GM12878 (cell line): Measurements from ENCODE around the gene UNC5CL. TPM values are rescaled to one million over a fixed set of nuclear protein-coding genes. Genes with fewer than 3 reads are reported as not detected.

Source experiments
- ATAC-seq: fragments of 200-7000 bp; cut with Tn5 transposase; 3 replicates; pipeline ENCODE4 v1.9.1; 2020; ENCODE audit warnings: mild to moderate bottlenecking, moderate library complexity
- BruUV-seq: library from RNA; stranded (reverse); fragments of 400-500 nt; replicated peaks from 2 replicates; lab custom pipeline; 2021; lab: Mats Ljungman, UMichigan
- CTCF ChIA-PET: fragments of 300-600 bp; sonication (Branson Sonifier 250); formaldehyde crosslinking; extraction: SDS; loops from one replicate; lab custom pipeline; 2021; ENCODE audit warnings: inconsistent platforms; lab: Yijun Ruan, JAX
- POLR2A ChIA-PET: fragments of 350-600 bp; formaldehyde crosslinking; extraction: SDS; loops from one replicate; lab custom pipeline; 2021; ENCODE audit warnings: inconsistent platforms; lab: Charles Lee
- RAD21 ChIA-PET: fragments of 300-600 bp; sonication (Branson Sonifier 250); formaldehyde crosslinking; loops from one replicate; lab custom pipeline; 2023; ENCODE audit warnings: antibody characterized with exemption; ENCODE audit not compliant: unreplicated experiment; lab: Charles Lee
- SMC1A ChIA-PET: fragments of 300-600 bp; sonication (Branson Sonifier 250); formaldehyde crosslinking; loops from one replicate; lab custom pipeline; 2023; ENCODE audit not compliant: unreplicated experiment, uncharacterized antibody; lab: Charles Lee
- DNase-seq: peaks from one replicate; pipeline ENCODE4 v3.0.0-alpha.2; 2011; ENCODE audit warnings: low read depth, low spot score
- FAIRE-seq: peaks from 3 replicates; lab custom pipeline; 2011; peaks lifted over from hg19 to GRCh38; lab: Jason Lieb, UNC
- H2AFZ ChIP-seq: 2 replicates; pipeline ENCODE4 v1.6.0; 2011; ENCODE audit warnings: low read depth, low read length, control low read depth; ENCODE audit not compliant: control insufficient read depth
- H3K27ac ChIP-seq: 2 replicates; pipeline ENCODE4 v1.5.1; 2011; ENCODE audit warnings: control low read depth; ENCODE audit not compliant: control insufficient read depth, insufficient read depth
- H3K27me3 ChIP-seq, 2 experiments: replicated peaks in 1 of 2; 2 replicates each; pipeline versions ENCODE4 v1.6.0 to v1.6.1; 2011; ENCODE audit warnings: low read length in 1 of 2; ENCODE audit not compliant: control insufficient read depth in 2 of 2, insufficient read depth in 2 of 2
- H3K36me3 ChIP-seq, 2 experiments: 2 replicates each; pipeline ENCODE4 v1.5.1; 2011; ENCODE audit warnings: low read length in 1 of 2; ENCODE audit not compliant: control insufficient read depth in 2 of 2, insufficient read depth in 2 of 2
- H3K4me1 ChIP-seq: 2 replicates; pipeline ENCODE4 v1.6.1; 2011; ENCODE audit warnings: mild to moderate bottlenecking, low read length, moderate library complexity, mixed read lengths; ENCODE audit not compliant: control insufficient read depth, insufficient read depth
- H3K4me2 ChIP-seq: 2 replicates; pipeline ENCODE4 v1.6.0; 2011; ENCODE audit warnings: control low read depth; ENCODE audit not compliant: control insufficient read depth, insufficient read depth
- H3K4me3 ChIP-seq: fragments of 200-600 bp; sonication (generic); 2 replicates; pipeline ENCODE4 v1.5.1; 2016
- H3K79me2 ChIP-seq: 2 replicates; pipeline ENCODE4 v1.6.0; 2011; ENCODE audit warnings: low read length; ENCODE audit not compliant: control insufficient read depth, insufficient read depth
- H3K9ac ChIP-seq: 2 replicates; pipeline ENCODE4 v1.8.0; 2011; ENCODE audit warnings: low read length, control low read depth, mixed read lengths; ENCODE audit not compliant: control insufficient read depth, insufficient read depth
- H3K9me3 ChIP-seq: replicated peaks from 3 replicates; pipeline ENCODE4 v1.5.1; 2011; ENCODE audit warnings: mild to moderate bottlenecking, low read length; ENCODE audit not compliant: control insufficient read depth, insufficient read depth
- H4K20me1 ChIP-seq: 2 replicates; pipeline ENCODE4 v1.6.0; 2011; ENCODE audit not compliant: control insufficient read depth, insufficient read depth
- CEBPB ChIP-seq, 2 experiments: fragments of 150-350 bp in 1 of 2; IDR thresholded peaks; 2 replicates each; pipeline ENCODE4 v1.6.1; 2012 to 2014; ENCODE audit warnings: low read depth in 2 of 2, low read length in 2 of 2, borderline replicate concordance in 1 of 2, inconsistent platforms in 1 of 2
- CHD2 ChIP-seq: IDR thresholded peaks from 2 replicates; pipeline ENCODE4 v1.6.1; 2011; ENCODE audit warnings: low read depth, low read length, improper control_type of control experiment, borderline replicate concordance
- EP300 ChIP-seq, 2 experiments: fragments of 150-350 bp in 1 of 2; IDR thresholded peaks; 2 replicates each; pipeline ENCODE4 v1.6.1; 2011 to 2012; ENCODE audit warnings: low read depth in 2 of 2, low read length in 2 of 2, borderline replicate concordance in 1 of 2, improper control_type of control experiment in 1 of 2, inconsistent platforms in 1 of 2; ENCODE audit not compliant: control insufficient read depth in 1 of 2
- HCFC1 ChIP-seq: fragments of 150-350 bp; IDR thresholded peaks from 2 replicates; pipeline ENCODE4 v1.6.1; 2014; ENCODE audit warnings: low read length
- LARP7 ChIP-seq: fragments of 450-650 bp; IDR thresholded peaks from 2 replicates; pipeline ENCODE4 v1.6.1; 2017; ENCODE audit warnings: mild to moderate bottlenecking
- NBN ChIP-seq: fragments of 450-650 bp; IDR thresholded peaks from 2 replicates; pipeline ENCODE4 v1.6.1; 2016
- POLR2A ChIP-seq: IDR thresholded peaks from 2 replicates; pipeline ENCODE4 v1.6.1; 2011; ENCODE audit warnings: low read depth, mild to moderate bottlenecking, low read length
- RAD21 ChIP-seq: IDR thresholded peaks from 2 replicates; pipeline ENCODE4 v1.6.1; 2011; ENCODE audit warnings: mild to moderate bottlenecking, low read depth, low read length, moderate library complexity; ENCODE audit not compliant: insufficient read depth
- SMC3 ChIP-seq: IDR thresholded peaks from 2 replicates; pipeline ENCODE4 v1.6.1; 2011; ENCODE audit warnings: low read length, improper control_type of control experiment, borderline replicate concordance
- ZBED1 ChIP-seq: IDR thresholded peaks from 2 replicates; pipeline ENCODE4 v1.6.1; 2016; ENCODE audit warnings: borderline replicate concordance
- WGBS: methylation state at CpG from one replicate; pipeline ENCODE4 v1.1.6; 2016; ENCODE audit warnings: low lambda C conversion rate; ENCODE audit not compliant: insufficient replicate concordance, insufficient coverage; ENCODE audit errors: missing lambda C conversion rate; 5-methylcytosine and 5-hydroxymethylcytosine counted together
- in situ Hi-C: fragments of 300-500 bp; cut with MboI; formaldehyde crosslinking; loops from 9 replicates; pipeline ENCODE4 v1.14.3; 2018; ENCODE audit warnings: mixed read lengths
- intact Hi-C: fragments of 100-400 bp; cut with micrococcal nuclease; formaldehyde crosslinking; loops from one replicate; pipeline ENCODE4 v1.14.2; 2022; ENCODE audit not compliant: unreplicated experiment
- polyA plus RNA-seq, 11 experiments: library from polyadenylated mRNA; depleted of rRNA in 4 of 11; unstranded in 6 of 11; stranded (reverse) in 5 of 11; fragments of >200 nt; fragmentation: Nextera tagmentation in 4 of 11; fragmentation: Illumina TruSeq in 1 of 11; extraction: Ambion mirVana in 4 of 11; extraction: Trizol in 1 of 11; gene quantifications; 1 replicate in 1 of 11; 2 replicates in 10 of 11; pipeline versions ENCODE4 v1.2.1 to v1.2.3, GENCODE V29; 2011 to 2016; ENCODE audit warnings: inconsistent platforms in 2 of 11, missing spikeins in 2 of 11, low read depth in 1 of 11
- total RNA-seq, 4 experiments: library from RNA; depleted of rRNA in 3 of 4; stranded (reverse); fragments of >200 nt in 3 of 4; fragmentation: Illumina TruSeq in 1 of 4; extraction: Trizol in 1 of 4; gene quantifications; 2 replicates each; pipeline versions ENCODE4 v1.2.1 to v1.2.3, GENCODE V29; 2013 to 2021
- TF ChIP-seq, protein P1 (sequence below): fragments of 450-650 bp; formaldehyde crosslinking; IDR thresholded peaks from 2 replicates; pipeline ENCODE4 v1.5.0; 2022; ENCODE audit warnings: mild to moderate bottlenecking, missing genetic modification characterization
- TF ChIP-seq, protein P2 (sequence below): fragments of 450-650 bp; IDR thresholded peaks from 2 replicates; pipeline ENCODE4 v1.6.1; 2017; ENCODE audit warnings: antibody characterized with exemption, mild to moderate bottlenecking, moderate library complexity

UNC5CL gene
- total and polyA plus RNA-seq, 10 of the 15 experiments (the other 5 are each of a cell fraction or from before 2014, with no cell fraction given), result 0.11 to 1.2 (median 0.46) TPM; not detected in 1

DNA sequence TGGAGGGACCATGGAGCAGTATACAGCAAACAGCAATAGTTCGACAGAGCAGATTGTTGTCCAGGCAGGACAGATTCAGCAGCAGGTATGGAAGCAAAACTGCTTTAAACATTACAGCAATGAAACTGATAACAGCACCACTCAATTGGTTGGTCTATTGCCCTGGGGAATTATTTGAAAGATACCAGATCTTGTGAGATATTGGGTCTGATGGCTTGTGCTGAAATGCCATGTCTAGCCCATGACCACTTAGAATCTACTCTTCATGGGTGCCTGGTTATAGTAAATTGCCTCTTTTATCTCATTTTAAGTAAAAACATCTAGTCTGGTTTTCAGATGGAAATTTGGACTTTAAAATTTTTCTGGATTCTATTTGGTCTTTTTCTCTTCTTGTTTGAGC lies 40.1 kb upstream of the UNC5CL start:
- H3K9ac ChIP-seq, result no peak overlapping the region
- SMC1A ChIA-PET, result interaction anchor here (0.8 to 1.3 kb wide), 4 partner anchors 9 to 807 kb away, joined by 3 to 4 read pairs (median 3); no protein-coding TSS in a partner anchor
- ATAC-seq (no peak), FAIRE-seq (no peak), DNase-seq (no peak)
- H3K4me3 ChIP-seq, result no peak overlapping the region
- H3K36me3 ChIP-seq, result peaks cover 4 to 15% of the 10 kb centered on the region in 2 experiments; a peak in 3 of 4 replicates
- POLR2A ChIA-PET, result no interaction called here
- RAD21 ChIA-PET, result no interaction called here
- TF ChIP-seq POLR2A (no peak), SMC3 (no peak), EP300 (IDR thresholded peaks at IDR 0.05; ENCODE audit: borderline replicate concordance in 1 of 2, control insufficient read depth in 1 of 2, low read depth in 2 of 2, low read length in 2 of 2) (no peak), LARP7 (no peak), RAD21 (no peak), CEBPB (IDR thresholded peaks at IDR 0.05; ENCODE audit: borderline replicate concordance in 1 of 2, low read depth in 2 of 2, low read length in 2 of 2) (no peak), ZBED1 (no peak), NBN (no peak), HCFC1 (no peak), CHD2 (no peak)
- TF ChIP-seq, protein P1, sequence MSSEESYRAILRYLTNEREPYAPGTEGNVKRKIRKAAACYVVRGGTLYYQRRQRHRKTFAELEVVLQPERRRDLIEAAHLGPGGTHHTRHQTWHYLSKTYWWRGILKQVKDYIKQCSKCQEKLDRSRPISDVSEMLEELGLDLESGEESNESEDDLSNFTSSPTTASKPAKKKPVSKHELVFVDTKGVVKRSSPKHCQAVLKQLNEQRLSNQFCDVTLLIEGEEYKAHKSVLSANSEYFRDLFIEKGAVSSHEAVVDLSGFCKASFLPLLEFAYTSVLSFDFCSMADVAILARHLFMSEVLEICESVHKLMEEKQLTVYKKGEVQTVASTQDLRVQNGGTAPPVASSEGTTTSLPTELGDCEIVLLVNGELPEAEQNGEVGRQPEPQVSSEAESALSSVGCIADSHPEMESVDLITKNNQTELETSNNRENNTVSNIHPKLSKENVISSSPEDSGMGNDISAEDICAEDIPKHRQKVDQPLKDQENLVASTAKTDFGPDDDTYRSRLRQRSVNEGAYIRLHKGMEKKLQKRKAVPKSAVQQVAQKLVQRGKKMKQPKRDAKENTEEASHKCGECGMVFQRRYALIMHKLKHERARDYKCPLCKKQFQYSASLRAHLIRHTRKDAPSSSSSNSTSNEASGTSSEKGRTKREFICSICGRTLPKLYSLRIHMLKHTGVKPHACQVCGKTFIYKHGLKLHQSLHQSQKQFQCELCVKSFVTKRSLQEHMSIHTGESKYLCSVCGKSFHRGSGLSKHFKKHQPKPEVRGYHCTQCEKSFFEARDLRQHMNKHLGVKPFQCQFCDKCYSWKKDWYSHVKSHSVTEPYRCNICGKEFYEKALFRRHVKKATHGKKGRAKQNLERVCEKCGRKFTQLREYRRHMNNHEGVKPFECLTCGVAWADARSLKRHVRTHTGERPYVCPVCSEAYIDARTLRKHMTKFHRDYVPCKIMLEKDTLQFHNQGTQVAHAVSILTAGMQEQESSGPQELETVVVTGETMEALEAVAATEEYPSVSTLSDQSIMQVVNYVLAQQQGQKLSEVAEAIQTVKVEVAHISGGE, result no peak
- TF ChIP-seq, protein P2, sequence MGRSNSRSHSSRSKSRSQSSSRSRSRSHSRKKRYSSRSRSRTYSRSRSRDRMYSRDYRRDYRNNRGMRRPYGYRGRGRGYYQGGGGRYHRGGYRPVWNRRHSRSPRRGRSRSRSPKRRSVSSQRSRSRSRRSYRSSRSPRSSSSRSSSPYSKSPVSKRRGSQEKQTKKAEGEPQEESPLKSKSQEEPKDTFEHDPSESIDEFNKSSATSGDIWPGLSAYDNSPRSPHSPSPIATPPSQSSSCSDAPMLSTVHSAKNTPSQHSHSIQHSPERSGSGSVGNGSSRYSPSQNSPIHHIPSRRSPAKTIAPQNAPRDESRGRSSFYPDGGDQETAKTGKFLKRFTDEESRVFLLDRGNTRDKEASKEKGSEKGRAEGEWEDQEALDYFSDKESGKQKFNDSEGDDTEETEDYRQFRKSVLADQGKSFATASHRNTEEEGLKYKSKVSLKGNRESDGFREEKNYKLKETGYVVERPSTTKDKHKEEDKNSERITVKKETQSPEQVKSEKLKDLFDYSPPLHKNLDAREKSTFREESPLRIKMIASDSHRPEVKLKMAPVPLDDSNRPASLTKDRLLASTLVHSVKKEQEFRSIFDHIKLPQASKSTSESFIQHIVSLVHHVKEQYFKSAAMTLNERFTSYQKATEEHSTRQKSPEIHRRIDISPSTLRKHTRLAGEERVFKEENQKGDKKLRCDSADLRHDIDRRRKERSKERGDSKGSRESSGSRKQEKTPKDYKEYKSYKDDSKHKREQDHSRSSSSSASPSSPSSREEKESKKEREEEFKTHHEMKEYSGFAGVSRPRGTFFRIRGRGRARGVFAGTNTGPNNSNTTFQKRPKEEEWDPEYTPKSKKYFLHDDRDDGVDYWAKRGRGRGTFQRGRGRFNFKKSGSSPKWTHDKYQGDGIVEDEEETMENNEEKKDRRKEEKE, result no peak
- WGBS, result 85% methylated on average over 1 of the region's 1 CpG
- H3K4me1 ChIP-seq, result peaks cover 5% of the 10 kb centered on the region; the same call in 1 of the 2 replicates
- no peaks in the 10 kb centered on the region for H3K9me3 ChIP-seq
- no peak overlapping the region for H2AFZ ChIP-seq
- no peaks in the 10 kb centered on the region for H4K20me1 ChIP-seq
- BruUV-seq, result no TSS peak
- in situ Hi-C loops (no loop called here), intact Hi-C loops (loop anchor here (5.0 to 10.0 kb wide), 2 partner anchors 238 to 656 kb away; partner anchors contain the start of gene TFEB)
- H3K27me3 ChIP-seq, result no peaks in the 10 kb centered on the region
- H3K27ac ChIP-seq, result no peak overlapping the region
- no peak overlapping the region for H3K4me2 ChIP-seq
- H3K79me2 ChIP-seq, result peaks cover 53% of the 10 kb centered on the region
- CTCF ChIA-PET, result interaction anchor here (0.8 to 1.2 kb wide), 2 partner anchors 11 to 103 kb away, joined by 3 to 5 read pairs; no protein-coding TSS in a partner anchor
